Astrocyte of the hippocampus (primary cell): ENCODE results near the gene DMAC2.
"Not testable (repeated sequence)": the region's sequence is repeated elsewhere in the genome, so short reads cannot be mapped to it uniquely, and the experiment has no call there.

Experiments used
- DNase-seq: peaks from one replicate; pipeline ENCODE4 v3.0.0; 2011; ENCODE audit warnings: low read depth, low spot score

The DMAC2 gene

DNA sequence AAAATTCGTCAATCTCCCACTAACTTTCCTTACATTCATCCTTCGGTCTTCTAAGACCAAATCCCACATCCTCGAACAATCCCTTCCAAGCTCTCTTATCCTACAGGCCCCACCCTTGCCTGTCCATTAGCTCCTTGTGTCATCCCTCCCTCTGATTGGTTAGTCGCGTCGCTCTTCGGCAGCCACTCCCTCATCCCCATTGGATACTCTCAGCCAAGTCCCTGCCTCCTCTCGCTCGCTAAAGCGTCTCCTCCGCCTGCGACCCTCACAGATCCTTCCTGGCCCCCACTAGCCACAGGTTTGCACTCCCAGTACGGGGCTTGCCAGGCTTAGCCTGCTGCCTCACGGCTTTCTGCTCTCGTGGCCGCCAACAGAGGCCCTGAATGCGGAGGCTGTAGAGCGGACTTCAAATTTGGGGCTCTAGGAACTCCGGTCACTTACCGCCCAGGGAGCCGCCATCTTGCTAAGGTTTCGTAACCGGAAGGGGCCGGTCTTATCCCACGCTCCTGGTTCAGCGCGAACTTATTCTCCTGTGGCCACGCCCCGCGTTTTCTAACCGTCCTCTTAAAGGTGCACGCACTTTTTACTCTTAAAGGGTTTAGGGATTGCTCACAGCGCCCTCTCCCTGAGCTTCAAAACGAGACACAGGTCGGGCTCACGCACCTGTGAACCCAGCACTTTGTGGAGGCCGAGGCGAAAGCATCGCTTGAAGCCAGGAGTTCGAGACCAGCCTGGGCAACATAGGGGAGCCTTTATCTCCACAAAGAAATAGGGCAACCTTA lies at the start of gene DMAC2:
TSS of gene DMAC2 (minus strand) at position 472 of the 782 bp plus-strand sequence. CDS start at position 459, 13 bp downstream.
- DNase-seq = peak; percentile 98

DNA sequence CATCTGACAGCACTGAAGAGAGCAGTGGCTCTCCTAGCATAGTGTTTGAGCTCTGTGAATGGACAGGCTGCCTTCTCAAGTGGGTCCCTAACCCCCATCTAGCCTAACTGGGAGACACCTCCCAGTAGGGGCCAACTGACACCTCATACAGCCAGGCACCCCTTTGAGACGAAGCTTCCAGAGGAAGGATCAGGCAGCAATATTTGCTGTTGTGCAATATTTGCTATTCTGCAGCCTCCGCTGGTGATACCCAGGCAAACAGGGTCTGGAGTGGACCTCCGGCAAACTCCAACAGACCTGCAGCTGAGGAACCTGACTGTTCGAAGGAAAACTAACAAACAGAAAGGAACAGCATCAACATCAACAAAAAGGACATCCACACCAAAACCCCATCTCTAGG lies 47.2 kb upstream of the DMAC2 start:
- not testable (repeated sequence) for DNase-seq

DNA sequence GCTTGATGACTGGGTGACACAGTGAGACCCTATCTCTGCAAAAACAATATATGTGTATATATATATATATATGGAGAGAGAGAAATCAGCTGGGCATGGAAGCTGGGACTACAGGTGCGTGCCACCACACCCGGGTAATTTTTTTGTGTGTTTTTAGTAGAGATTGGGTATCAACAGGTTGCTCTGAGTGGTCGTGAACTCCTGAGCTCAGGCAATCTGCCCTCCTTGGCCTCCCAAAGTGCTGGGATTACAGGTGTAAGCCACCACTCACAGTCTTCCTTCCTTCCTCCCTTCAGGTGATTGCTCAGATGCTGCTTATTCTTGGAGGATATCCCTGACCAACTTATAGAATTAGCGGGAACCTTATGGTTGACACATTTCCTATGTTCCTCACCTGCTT lies 45.1 kb upstream of the DMAC2 start:
- no peak for DNase-seq

DNA sequence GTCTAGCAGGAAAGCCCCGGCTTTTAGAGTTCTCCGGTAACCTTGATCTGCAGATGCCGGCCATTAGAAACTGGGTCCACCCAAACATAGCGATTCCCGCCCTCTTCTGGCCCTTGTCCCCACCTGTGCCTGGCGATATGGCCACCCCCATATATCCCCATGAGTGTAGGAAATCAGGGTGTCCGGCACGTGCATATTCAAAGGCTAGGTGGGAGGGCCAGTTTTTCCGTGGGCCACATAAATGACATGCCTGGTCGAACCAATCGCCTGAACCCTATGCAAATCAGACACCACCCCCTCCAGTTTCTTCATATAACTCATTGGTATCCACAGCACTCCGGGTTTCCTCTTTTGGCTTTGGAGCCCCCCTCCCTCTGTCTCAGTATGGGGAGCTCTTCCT lies 40.6 kb upstream of the DMAC2 start:
- DNase-seq = no peak

DNA sequence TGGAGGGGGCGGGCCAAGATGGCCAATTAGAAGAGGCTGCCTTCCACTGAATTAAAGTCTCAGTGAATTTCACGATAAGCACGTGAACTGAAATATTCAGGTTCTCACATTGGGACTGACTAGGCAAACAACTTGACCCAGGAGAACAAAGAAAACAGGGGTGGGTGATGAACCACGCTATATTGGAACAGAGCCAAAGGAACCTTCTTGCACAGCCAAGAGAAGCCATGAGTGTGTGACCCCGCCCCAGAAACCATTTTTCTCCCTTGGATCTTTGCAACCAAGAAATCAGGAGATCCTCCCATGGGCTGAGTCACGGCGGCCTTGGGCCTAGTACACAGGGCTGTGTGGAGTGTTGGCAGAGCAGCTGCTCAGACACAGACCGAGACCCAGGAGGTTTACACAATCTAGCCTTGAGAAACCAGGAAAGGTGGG lies 40.1 kb upstream of the DMAC2 start:
- DNase-seq = no peak

DNA sequence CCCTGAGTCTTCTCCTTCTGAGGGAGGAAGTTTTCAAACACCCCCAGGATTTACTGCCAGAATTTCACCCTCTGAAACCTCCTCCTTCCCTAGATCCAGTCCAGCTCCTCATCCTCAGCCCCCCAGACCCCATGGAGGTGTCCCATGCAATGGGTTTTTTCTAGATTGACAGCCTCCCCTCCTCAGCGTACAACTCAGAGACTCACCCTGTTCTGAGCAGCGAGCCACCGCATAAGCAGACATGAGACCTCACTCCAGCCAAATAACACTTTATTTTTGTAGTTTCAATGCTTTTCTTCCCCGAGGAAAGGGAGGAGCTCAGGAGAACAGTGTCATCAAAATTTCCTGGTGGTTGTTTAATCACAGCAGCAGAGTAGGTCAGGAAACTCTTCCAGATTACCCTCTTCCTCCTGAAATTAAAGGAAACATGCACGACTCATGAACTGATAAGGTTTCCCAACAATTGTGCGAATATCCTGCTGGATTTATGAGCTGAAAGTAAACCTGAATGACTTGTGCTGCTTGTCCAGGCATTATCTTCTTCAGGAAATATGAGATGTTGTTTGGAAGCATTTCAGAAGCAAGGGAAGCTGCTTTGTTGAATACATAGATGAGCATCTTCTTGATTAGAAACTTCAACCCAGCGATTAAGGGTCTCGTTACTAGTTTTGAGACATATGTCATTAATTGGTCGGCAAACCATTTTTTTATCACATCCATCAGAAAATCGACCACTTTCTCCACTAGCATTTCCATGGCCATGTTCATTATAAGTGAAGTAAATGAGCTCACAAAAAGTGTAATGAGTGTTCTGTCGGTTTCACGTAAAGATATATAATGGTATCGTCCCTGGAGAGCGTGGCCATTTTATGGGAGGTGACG lies 39.4 kb upstream of the DMAC2 start:
- DNase-seq = no peak

DNA sequence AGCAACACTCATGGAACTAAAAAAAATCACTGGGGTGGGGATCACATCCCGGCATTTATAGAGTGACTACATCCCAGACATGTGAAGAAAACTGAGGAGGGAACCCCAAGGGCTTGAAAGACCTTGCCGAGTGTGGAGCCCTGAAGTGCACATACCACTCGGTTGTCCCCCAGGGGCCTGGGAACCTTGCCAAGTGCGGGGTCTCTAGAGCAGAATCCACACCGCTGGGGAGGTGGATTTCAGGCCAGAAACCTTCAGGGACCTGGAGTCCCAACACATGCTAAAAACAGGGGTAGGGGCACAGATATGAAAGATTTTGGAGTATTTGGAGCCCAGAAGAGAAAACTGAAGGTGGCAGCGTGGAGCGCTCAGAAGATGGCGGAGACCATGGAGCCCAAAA lies 38.5 kb upstream of the DMAC2 start:
- DNase-seq = no peak

DNA sequence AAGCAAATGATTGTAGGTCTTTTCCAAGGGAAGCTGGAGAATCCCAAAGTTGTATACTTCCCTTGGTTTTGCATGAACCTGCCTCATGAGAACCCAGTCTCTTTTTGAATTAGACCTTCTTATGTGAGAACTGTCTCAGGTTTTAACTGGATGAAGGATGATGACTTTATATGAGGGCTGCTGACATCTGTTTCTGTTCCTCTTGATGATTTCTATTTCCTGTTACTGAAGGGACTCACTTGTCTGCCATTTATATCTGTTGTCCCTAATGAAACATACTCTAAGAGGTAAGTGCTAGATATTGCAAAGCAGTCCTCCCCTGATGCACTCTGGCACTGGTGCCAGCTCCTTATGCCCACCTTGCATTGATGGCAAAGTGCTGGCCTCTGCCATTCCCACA lies 36.9 kb upstream of the DMAC2 start:
- DNase-seq = no peak

DNA sequence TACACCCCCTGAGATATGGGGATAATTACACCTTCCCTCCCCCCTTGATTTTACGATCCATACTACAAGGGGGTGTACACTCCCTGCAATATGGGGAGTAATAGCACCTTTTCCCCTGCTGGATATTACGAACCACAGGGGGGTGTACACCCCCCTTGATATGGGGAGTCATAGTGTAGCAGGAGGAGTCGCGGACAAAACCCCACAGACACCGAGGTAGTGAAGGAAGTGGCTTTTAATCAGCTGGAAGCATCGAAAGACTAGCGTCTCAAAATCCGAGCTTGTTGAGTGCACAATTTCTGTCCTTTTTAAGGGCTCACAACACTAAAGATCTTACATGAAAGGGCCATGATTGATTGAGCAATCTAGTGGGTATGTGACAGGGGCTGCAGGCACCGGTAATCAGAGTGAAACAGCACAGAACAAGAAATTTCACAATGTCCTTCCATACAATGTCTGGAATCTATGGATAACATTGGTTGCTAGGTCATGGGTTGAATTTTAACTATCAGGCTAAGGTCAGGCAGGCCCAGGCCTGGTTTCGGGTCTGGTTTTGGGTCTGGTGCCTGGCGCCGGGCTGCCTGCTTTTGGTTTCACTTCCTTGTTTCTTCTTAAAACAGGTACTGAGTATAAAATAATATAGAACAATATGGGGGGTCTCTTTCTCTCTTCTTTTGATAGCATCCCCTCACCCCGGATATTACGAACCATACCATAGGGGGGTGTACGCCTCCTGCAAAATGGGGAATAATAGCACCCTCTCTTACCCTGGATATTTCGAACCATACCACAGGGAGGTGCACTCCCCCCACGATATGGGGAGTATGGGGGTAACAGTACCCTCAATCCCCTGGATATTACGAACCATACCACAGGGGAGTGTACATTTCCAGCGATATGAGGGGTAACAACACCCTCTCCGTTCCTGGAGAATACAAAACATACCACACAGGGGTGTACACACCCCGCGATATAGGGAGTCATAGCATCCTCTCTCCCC lies 23.8 kb upstream of the DMAC2 start:
- not testable (repeated sequence) for DNase-seq

DNA sequence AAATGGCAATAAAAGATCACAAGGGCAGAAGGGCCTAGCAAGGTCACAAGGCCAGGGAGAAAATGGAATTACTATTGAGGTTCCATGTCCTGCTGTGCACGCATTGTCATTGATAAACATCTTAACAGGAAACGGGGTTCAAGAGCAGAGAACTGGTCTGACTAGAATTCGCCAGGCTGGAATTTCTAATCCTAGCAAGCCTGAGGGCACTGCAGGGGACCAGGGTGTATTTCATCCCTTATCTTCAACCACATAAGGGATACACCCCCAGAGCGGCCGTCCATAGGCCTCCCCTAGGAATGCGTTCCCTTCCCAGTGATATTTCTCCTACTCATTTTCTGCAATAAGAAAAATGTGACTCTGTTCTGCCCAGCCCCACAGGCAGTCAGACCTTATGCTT lies 22.8 kb upstream of the DMAC2 start:
- DNase-seq = no peak

DNA sequence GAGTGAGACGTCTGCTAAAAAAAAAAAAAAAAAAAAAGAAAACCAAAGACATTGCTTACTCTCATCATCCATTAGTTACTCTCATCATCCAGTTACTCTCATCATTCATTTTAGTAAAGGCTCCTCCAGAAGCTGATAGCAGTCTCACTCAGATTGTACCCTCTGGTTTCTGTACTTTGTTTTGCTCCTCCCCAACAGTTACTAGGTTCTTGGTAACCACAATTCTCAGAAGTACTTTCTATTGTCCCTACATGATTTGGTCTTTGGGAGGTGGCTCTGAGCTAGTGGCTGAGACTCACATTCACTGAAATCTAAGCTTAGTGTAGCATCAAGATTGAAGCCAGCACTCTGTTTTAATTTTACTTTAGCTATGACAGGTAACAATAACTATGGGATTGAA lies 17.5 kb upstream of the DMAC2 start:
- no peak for DNase-seq

DNA sequence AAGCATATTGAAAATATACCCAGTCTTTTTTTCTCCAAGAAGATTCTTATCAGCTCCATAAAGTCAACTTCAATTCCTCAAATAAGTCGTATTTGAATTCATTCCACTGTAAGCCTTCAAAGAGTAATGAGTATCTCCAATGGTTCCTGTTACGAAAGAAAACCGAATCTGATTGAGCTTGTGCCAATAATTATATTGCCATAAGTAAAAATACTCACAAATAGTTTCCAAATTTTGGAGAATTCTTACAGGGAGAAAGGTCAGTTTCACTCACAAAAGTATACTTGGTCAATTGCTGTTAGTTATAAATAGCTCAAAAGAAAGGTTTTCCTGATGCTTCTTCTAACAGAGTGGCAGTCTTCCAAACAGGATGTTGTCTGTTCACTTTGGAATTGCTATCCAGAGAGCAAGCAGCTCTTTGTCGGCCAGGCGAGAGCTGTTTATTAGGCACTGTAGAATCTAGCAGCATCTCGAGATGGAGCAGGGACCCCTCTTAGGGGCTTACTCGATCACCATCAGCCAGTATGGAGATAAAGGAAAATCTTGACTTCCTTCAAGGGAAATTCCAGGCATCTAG lies 16.7 kb upstream of the DMAC2 start:
- no peak for DNase-seq

DNA sequence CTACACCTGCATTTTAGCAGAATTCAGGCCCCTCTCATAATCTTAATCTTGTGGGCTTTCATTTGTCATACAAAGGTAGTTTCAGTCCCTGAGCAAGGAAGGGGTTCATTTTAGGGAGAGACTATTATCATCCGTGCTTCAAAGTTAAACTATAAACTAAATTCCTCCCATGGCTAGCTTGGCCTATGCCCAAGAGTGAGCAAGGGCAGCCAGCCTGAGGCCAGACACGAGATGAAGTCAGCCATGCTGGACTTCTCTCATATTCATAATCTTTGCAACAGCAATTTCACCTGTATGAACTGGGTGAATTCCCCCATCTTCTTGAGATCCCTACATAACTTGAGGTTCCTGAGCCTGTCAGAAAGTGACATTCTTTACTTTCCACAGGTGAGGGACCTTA lies 16.2 kb upstream of the DMAC2 start:
- DNase-seq = no peak

DNA sequence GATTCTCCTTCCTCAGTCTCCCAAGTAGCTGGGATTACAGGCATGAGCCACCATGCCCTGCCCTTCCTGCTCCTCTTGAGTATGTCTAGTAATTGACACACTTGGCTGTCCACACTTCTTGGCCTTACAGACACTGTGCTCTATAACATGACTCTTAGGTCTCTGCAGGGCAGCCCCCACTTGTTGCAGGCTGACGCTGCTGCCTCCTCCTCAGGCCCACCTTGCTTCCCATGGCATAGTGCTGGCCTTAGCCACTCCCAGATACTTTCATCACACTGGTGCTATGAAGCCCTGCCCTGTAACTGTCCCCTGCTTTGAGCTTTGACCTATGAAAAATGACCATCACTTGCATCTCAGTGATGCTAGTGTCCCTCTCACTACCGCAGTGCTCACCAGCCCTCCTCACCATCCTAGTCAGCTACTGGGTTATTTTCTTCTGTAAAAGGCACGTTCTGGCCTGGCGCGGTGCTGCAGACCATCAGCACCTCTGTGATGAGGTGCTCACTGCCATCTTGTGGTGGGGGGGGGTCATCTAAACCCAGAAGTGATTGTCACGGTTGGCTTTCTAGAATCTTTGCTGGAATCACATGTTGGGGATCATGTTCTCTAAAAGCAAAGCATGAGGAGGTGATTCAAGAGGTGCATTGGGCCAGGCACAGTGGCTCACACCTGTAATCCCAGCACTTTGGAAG lies 13.0 kb upstream of the DMAC2 start:
- no peak for DNase-seq

DNA sequence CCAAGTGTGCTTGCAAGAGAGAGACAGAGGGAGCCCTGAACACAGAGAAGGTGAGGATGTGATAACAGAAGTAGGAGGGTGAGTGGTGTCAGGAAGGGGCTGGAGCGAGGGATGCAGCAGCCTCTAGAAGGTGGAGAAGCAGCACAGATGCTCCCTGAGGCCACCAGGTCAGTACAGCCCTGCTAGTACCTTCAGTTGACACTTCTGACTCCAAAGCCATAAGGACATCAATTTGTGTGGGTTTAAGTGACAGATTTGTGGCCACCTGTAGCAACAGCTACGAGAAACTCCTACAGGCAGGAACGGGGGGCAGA lies 10.1 kb upstream of the DMAC2 start:
- no peak for DNase-seq

DNA sequence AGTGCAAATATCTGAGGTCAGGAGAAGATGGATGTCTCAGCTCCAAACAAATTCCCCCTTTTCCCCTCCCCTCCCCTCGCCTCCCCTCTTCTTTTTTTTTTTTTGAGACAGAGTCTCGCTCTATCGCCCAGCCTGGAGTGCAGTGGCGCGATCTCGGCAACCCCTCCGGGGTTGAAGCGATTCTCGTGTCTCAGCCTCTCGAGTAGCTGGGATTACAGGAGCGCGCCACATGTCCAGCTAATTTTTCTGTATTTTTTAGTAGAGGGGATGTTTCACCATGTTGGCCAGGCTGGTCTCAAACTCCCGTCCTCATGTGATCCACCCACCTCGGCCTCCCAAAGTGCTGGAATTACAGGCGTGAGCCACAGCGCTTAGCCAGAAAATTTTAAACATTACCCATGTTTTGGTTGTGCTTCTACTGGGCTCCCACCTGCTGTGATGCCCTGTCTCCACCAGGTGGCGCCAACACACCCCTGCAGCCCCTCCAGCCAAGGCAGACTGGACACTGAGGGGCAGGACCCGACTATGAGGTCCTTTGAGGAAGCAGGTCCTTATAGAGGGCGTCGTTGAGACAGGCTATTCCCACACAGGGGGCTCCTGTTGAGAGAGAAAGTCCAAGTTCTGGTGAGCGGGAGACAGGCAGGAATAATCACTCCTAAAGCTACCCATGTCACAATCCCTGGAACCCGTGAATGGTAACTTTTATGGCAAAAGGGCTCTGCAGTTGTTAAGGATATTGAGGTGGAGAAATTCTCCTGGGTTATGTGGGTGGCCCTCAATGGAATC lies 9.6 kb upstream of the DMAC2 start:
- peak; percentile 84 for DNase-seq

DNA sequence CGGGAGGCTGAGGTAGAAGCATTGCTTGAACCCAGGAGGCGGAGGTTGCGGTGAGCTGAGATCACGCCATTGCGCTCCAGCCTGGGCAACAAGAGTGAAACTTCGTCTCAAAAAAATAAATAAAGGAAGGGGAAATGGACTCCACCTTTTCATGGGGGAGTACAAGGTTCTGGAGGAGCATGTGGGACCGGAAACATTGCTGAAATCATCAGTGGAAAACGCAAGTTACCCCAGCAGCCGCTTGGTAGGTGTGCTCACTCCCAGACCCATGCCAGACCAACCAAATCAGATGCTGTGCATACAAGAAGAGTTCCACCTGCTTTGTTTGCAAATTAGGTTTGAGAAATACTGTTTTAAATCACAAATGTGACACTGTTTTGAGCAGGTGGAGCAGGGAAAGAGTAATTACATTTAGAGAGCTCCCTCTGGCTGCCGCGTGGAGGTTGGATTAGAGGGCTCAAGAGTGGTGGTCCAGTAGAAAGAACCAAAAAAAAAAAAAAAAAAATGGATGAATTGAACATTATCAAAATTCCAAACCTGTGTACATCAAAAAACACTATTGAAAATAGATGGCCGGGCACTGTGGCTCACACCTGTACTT lies 8.1 kb upstream of the DMAC2 start:
- no peak for DNase-seq

DNA sequence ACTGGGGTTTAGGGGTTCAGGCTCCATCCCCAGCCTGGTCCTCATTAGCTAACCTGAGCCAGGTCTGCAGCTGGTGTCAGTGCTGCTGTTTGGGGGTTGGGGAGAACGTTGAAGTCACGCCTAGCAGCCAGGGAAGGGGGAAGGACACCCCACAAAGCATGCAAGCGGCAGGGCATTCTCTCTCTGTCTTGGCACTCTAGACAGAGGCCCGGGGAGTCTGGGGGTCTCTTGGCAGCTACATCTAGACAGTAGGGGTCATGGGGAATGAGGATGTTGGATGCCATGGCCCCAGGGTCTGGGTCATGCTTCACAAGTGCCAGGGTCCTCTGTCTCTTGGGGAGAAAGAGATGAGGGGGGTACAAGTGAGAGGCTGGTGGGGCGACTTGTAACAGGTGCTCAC lies 5.9 kb upstream of the DMAC2 start:
- DNase-seq = no peak

DNA sequence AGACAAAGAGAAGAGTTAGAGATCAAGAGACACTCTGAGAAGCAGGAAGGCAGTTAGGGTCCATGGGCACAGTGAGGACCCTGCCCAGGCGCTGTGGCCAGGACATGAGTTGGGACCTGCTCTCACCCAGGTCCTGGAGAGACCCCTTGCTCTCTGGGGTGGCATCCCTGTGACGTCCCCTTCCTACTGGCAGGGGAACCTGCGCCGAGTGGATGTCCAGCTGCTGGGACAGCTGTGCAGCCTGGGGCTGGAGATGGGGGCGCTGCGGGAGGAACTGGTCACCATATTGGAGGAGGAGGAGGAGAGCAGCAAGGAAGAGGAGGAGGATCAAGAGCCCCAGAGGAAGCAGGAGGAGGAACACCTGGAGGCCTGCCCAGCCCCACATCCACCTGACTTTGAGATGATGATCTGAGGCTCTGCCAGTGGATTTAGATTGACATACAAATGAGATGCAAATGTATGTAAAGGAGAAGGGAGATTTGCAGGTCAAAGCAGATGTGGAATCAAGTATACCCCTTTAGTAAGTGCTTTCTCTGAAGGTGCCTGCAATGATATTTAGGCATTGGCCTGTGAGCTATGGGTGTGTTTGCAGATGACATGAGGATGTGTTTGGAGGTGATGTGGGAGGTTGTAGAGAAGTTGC lies 4.2 kb upstream of the DMAC2 start:
- no peak for DNase-seq
